Jurkat, Clone E6-1 (cell line): ENCODE results near the gene ZNF407.
A peak's percentile ranks its signal among the peaks of the same experiment; 100 is the strongest.

ENCODE experiments used
- DNase-seq: peaks from one replicate; pipeline ENCODE4 v3.0.0-alpha.2; 2011; ENCODE audit warnings: low read depth, low spot score
- H3K4me3 ChIP-seq: 2 replicates; pipeline ENCODE4 v1.5.1; 2011; ENCODE audit warnings: mild to moderate bottlenecking, low read length, control low read depth, moderate library complexity

ZNF407 gene

DNA sequence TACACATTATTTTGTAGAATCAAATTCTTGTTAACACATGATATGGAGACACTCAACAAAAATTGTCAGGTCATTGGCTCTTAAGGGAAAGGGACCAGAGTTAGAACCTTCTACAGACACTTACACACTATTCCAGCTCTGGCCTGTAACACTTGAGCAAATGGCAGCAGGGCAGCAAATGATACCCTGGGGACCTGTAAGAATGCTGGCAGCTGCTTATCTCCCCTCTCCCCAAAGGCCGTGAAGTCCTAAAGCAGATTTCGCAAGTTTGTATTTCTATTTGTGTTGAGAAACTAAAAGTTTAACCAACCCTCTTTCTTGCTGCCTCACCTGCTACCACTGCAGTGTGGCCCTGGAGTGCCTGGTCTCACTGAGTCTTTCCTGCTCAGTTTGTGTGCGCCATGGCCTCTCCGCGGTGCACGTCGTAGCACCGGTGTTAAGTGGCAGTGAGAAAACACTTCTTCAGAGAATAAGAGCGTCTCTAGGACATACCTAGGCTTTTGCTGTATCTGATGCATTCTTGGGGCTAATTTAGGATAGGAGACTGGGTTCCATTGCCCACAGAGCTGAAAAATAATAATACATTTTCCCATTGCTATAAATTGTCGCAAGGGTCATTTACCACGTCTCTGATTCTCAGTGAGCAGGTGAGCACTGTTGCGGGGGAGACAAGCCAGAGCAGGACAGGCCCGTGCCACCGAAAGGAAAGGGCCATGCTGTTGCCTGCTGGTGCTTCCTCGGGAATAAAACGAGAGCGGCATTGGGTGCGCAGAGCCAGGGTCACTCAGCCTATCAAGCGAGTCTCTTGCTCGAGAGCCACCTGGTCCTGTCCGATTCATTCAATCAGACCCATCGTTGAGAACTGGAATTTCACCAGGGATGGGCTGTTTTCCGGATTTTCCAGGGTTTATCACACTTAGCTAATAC lies 406.4 kb downstream of the ZNF407 start:
- DNase-seq = no peak

DNA sequence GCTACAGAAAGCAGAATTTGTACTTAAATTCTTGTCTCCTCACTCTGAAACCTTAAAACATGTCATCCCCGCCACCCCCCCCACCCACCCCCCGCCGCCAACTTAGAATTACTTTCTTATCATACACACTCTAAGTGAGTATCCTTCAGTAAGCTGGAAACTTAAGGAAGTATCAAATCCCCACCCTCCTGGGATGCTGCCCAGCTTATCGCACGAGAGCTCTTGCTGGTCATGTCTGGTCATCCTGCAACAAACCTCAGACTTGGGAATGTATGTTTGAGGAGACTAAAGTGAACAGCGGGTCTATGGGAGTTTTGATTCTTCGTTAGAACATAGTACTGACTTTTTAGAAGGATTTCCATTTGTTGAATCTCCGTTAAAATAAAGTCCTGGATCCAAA lies 408.0 kb downstream of the ZNF407 start:
- H3K4me3 ChIP-seq = no peak overlapping the region
- no peak for DNase-seq

More for the DNA sequence above, 406.4 kb downstream of the ZNF407 start:
- no peak overlapping the region for H3K4me3 ChIP-seq

DNA sequence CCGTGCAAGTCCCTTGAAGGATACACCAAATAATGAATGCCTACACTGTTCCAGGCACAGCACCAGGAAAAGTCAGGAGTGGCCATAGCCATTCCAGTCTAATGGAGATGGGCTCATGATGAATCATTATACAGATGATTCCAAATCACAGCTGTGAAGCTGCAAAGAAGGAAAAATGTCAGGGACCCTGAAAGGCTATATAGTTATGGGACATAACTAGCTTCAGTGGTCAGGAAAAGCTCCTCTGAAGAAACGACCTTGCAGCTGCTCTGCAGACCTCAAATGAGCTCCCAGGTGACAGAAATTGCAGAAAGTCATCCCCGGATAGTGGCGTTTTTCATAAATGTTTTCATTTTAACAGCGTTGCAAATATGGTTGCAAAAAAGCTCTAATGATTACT lies 410.5 kb downstream of the ZNF407 start:
- DNase-seq = no peak
- no peak overlapping the region for H3K4me3 ChIP-seq

DNA sequence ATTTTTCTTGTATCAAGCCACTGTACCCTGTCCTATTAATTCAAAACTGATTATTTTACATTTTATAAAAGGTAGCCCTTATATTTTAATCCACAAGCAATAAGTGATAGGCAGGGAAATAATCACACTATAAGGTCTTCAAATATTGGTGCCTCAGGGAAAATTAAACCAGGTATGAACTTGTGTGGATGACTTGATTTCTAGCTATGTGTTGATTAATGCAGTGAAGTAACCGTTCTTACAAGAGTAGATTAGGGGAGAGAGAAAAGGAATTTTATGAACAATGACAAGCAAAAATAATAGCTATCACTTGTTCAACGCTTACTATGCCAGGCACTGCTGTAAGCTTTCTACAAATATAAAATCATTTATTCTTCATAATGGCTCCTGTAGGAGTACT lies 411.6 kb downstream of the ZNF407 start:
- no peak overlapping the region for H3K4me3 ChIP-seq
- no peak for DNase-seq

DNA sequence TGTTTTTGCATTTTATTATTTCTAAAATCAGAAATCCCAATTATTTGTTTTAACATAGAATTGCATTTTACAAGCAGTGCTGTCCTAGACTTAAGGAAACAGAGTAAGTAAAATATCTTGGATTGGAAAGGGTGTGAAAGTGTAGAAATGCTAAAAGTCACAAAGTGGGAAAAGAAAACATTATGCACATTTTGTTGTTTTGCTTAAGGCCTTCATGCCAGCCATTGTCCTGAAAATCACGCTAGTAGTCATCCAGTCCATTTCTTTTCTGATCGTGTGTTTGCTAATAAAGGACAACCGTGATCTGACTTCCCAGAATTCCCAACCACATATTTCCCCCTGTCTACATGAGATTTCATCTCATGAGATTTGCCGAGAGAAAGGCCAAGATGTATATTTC lies 412.2 kb downstream of the ZNF407 start:
- no peak for DNase-seq
- H3K4me3 ChIP-seq = no peak overlapping the region

DNA sequence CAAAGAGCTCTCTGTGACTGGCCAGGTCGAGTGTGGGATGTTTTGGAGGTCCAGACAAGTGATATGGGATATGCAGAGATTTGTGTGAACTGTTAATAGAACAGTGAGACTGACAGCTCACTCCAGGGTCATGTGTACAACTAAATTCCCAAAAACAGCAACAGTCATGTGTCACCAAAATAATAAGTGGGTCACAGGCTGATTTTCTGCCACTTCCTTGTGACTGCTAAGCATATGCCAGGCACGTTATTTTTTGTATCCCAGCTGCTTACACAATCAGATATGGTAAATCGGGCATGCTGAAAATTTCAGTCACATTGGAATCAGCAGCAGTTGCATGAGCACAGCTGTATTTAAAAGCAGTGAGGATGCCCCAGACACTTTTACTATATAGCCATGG lies 412.6 kb downstream of the ZNF407 start:
- no peak for DNase-seq
- H3K4me3 ChIP-seq = no peak overlapping the region

DNA sequence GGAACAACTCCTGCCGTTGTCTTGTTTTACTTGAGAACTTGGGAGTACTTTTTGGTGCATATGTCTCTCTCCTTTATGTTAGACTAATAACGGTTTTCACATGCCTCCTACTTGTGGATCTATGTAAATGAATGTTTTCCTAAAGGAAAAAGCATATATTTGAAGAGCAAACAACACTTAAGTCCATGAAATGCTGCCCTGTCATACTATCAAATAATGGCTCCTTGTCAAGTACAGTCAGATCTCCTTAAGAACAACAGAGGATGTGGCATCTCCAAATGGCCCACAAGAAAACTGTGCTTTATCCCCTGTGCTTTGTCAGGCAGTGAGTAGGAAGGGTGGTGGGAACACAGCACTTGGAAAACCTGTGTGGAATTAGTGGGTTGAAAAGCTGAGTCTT lies 413.0 kb downstream of the ZNF407 start:
- DNase-seq = no peak
- H3K4me3 ChIP-seq = no peak overlapping the region

DNA sequence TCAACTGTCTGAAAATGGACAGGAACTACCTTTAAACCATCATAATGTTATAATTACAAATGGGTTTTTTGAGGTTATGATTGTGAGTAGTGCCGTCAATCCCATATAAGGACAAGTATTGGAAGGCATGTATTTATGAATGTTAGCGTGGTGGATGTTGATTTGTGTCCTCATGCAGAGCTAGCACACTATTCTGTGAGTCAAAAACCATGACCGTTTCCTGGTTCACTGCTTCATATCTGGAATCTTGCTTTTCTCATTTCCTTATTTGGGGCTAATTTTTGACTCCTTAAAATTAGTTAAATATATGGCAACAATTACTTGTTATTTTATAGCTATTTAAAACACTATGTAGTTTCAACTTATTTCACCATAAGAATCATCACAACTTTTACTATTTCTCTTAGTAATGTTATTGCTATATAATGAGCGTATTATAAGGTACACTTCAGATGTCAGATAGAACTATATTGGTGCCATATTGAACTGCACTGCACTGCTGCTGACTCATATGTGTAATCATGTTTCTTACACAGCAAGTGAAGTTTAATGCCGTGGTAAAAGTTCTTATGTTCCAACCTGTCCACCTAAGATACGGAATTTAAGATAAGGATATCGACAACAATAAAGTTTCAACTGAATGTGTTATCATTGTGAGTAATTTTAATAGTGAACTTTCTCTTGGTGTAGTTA lies 418.5 kb downstream of the ZNF407 start:
- no peak overlapping the region for H3K4me3 ChIP-seq
- DNase-seq = no peak

DNA sequence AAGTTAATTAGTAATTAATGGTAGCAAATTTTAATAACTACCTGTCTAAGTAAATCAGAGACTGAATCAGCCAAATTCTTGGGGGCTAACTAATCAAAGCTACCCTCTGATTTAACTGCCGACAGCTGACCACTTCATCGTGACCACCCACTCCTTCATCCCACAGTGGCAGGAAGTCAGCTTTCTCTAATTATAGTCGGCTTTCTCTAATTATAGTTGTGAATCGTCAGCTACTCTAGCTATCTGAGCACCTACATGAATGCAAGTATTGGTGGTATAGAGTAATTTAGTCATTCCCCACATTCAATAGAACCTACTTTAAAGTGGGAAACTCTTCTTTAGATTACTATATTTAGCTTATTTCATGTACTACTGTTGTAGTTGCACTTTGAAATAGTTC lies 425.8 kb downstream of the ZNF407 start:
- DNase-seq = no peak
- H3K4me3 ChIP-seq = no peak overlapping the region

DNA sequence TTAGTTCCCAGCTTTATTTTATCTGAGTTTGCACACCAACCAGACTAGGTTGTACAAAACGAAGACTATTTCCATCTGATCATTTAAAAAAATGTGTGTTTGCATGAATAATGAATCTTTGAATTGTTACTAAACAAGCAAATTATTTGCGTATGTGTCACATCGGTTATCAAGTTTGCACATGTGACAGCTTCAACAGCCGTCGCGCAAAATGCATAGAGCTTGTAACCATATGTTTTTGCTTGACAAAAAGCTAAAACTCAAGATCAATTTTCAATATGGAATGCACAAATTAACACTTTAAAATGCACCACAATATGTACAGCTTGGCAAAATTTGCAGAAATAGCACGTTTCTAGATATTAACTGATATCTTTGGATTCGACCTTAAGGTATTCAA lies 427.2 kb downstream of the ZNF407 start:
- H3K4me3 ChIP-seq = no peak overlapping the region
- DNase-seq = no peak

DNA sequence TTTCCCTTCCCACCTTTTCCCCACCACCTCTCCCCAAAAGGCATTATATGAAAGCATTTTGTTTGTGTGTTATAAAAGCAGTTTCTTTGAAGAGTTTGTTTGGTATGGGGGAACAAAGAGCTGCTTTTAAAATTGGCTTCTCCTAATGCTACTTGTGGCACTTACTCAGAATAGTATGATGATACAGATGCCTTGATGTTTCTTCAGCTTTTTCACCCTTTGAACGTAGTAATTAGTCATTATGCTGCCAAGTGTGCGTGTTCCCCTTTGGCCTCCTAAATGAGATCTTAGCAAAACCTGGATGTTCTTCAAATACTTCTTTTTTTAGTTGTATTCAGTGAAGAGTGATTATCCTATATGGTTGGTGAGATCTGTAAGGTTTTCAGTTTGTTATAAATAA lies 427.9 kb downstream of the ZNF407 start:
- no peak for DNase-seq
- H3K4me3 ChIP-seq = no peak overlapping the region

DNA sequence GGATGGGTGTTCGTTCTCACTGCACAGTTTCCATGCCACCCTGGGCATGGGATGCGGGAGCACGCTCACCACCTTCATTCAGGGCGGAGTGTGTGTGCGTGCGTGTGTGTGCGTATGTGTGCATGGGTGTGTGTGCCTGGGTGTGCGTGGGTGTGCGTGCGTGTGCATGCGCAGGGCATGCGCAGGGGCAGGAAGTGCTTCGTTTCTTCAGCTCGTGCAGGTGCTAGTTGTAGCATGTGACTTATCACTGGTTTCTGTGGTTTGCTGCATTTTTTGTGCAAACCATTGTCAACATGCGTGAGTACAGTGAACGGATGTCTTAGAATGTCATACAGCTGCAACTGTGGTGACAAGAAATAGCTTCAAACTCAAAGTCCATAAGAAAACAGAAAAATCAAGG lies 431.8 kb downstream of the ZNF407 start:
- DNase-seq = peak; percentile 53
- no peak overlapping the region for H3K4me3 ChIP-seq

DNA sequence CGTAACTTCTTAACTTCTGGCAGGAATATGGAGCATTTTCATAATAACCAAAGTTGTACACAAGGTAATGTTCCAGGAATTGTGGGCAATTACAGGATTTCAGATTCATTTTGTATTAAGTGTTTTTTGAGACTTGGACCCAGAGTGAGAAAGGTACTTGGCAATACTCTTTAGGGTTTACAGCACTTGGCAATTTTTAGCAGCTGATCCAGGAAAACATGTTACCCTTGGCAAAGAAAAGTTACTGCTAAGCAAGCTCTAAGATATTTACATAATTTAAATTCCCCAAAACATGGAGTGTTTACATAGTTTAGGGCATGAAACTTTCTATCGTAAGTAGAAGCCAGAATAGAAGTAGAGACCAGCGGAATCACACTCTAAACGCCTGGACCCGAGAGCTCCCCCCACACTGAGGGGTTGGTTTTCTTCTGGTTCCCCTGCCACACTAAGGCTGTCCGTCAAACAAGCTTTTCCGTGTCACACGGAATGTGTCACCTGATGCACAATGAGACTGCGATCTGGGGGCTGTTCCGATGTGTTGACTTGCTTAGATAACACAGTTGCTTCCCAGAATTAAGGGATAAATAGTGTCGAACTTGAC lies 434.1 kb downstream of the ZNF407 start:
- no peak overlapping the region for H3K4me3 ChIP-seq
- no peak for DNase-seq

DNA sequence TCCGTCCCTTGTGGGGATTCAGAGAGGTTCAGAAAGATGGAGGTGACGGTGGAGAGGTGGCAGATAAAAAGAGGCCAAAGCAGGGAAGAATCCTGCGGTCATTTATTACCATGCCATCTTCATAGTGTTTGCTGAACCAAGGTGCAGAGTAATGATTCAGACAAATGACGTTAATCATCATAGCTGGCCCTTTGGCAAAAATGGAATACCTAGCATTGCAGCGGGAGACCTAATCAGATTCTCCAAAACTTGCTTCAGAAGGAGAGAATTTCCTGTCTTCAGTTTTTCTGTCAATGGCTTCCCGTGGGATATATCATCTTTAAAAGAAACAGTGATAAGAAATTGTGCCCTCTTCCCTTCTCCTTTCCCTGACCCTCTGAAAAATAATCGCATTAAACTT lies 435.8 kb downstream of the ZNF407 start:
- H3K4me3 ChIP-seq = no peak overlapping the region
- no peak for DNase-seq

DNA sequence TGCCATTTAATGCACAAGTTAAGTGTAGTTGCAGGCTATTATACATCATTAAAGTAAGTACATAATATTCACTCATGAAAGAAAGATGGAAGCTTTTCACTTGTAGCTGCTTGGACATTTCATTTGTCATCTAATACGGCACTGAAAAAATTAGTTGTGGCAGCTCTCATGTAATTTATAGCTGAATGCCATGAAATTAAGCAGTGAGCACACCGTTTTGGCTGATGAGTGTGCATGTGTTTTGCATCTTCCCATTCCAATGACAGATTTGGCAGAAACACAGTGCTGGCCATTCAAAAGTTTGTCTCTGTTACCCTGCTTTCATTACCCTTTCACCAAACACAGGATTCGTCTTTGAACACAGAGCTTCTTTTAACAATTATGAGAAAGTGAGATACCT lies 437.3 kb downstream of the ZNF407 start:
- no peak for DNase-seq

DNA sequence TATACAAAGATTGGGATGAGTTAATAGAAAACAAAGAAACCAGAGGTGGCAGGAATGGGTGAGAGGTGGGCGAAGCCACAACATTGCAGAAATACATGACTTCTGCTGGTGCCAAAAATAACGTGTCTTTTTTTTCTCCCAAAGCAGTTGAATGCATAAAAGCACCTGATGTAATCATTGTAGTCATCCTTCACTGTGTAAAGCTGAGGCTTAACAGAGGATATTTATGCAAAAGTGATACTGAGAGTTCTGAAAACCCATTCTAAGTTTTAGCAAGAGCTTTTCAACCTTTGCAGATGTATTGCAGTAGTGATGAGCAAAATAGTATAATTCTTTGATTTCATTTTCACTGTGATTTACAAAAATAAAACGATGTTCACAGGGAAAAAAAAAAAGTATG lies 438.3 kb downstream of the ZNF407 start:
- no peak overlapping the region for H3K4me3 ChIP-seq
- DNase-seq = no peak

More for the DNA sequence above, 437.3 kb downstream of the ZNF407 start:
- no peak overlapping the region for H3K4me3 ChIP-seq

DNA sequence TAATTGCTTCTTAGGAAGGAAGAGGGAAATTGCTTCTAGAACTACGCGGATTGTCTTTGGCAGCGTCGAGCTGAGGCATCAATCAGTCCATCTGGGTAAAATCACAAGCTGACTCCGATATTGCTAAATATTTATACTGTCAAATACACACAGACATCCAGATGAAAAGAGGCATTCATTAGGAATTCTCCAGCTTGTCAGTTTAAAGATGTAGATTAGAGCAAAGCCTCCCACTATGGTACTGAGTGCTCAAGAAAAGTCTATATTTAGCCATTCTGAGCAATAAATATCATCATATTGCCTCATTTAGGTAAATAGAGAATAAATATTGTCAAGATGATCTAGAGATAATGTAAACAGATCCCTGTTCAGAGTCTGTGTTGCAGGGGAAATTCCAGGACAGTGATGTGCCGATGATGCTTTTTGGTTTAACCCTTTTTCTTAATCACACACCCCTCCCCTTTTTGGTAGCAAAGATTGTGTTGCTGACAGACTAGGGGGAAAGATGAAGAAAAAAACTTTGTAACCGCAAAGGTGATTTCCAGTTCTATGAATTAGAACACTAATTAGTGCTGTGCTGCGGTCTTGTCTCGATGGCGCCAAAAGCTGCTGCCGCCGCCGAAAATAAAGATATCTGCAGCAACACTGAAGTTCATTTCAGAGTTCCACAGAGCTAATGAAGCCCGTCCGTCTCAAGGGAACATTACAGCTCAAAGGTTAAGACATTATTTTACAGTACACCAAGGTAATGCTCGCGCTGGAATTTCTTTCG lies 439.4 kb downstream of the ZNF407 start:
- DNase-seq = no peak
- no peak overlapping the region for H3K4me3 ChIP-seq

DNA sequence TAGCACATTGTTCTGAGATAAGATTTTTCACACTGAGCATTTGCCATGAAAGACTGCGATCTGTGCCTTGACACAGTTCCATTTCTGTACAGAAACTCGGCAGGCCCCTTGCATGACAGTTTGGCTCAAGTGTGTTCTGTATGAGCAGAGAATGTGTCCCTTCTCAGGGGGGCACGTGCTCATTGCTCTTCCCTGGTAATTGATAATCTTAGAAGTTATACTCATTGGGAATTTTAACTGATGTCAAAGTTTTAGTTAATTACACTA lies 440.0 kb downstream of the ZNF407 start:
- DNase-seq = no peak

DNA sequence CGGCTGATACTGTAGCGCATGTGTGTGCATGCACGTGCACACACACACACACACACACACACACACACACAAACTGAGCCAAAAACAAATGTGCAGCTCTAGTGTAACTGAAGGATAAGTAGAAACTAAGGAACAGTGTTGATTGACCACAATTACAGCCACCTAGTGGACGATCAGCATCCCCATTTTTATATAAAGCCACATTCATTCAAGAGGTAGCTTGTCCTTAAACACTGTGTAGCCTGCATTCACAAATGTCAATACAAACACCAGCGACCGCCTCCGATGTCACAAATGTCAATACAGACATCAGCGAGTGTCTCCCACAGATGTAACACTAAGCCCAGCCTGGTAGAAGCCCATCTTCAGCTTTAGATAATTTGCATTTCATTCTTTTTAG lies 443.9 kb downstream of the ZNF407 start:
- peak; percentile 6 for DNase-seq
- no peak overlapping the region for H3K4me3 ChIP-seq

More for the DNA sequence above, 440.0 kb downstream of the ZNF407 start:
- no peak overlapping the region for H3K4me3 ChIP-seq

DNA sequence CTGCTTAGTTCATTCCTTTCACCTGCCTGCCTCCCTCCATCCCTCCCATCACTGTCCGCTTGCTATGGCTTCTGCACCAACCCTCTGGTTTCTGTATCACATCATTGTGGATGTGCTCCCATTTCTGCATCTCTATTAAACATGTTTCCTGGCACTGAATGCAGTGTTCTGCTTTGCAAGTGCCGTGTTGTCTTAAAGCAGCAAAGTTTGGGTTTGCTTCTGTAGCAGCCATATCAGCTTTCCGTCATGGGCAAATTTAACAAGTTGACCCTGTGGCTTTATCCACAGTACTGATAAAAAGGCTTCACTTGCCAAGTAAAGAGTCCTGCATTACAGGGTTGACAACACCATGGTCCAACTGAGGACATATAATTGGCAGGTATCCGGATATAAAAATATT lies 445.8 kb downstream of the ZNF407 start:
- H3K4me3 ChIP-seq = no peak overlapping the region
- DNase-seq = no peak
